ENCODE results near the gene RPS19. TPM values are rescaled to one million over a fixed set of nuclear protein-coding genes. Genes with fewer than 3 reads are reported as not detected.

The RPS19 gene
- total RNA-seq, 4 donors from 2014 or later, result 673 to 1,241 (median 970) TPM

DNA sequence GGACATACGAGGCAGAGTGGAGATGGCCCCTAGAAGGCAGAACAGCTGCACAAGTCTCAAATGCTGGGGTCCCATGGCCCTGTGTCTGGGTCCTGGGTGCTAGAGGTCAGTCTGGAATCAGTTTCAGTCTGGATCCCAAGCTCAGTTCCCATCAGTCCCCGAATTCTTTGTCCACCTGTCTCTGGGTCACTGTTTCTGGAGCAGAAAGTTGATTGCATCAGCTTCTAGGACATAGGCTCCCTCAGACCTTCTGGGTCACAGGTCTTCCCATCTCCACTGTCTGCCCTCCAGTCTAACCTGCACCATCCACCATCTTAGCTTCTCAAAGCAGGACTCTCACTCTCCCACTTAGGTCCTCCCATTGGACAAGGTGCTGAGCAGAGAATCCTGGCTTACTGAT, 20.8 kb upstream of the RPS19 start:
- Histone ChIP-seq H3K36me3 (no peaks in the 10 kb centered on the region), H3K9me3 (no peaks in the 10 kb centered on the region), H3K4me1 (no peaks in the 10 kb centered on the region), H3K4me3 (no peak overlapping the region), H3K27me3 (peaks cover 74% of the 10 kb centered on the region), H3K27ac (no peak overlapping the region)
- WGBS, 2 donors (ENCODE audit: low coverage in 1 of 2), result 50% methylated on average over 1 of the region's 2 CpGs; no CpG with 5 or more reads in 1 of the 2 donors
- ATAC-seq, result no peak
- TF ChIP-seq POLR2AphosphoS5 (IDR thresholded peaks at IDR 0.05) (no peak), POLR2A (IDR thresholded peaks at IDR 0.05) (no peak), EP300 (IDR thresholded peaks at IDR 0.05) (no peak)
- TF ChIP-seq, protein P1, sequence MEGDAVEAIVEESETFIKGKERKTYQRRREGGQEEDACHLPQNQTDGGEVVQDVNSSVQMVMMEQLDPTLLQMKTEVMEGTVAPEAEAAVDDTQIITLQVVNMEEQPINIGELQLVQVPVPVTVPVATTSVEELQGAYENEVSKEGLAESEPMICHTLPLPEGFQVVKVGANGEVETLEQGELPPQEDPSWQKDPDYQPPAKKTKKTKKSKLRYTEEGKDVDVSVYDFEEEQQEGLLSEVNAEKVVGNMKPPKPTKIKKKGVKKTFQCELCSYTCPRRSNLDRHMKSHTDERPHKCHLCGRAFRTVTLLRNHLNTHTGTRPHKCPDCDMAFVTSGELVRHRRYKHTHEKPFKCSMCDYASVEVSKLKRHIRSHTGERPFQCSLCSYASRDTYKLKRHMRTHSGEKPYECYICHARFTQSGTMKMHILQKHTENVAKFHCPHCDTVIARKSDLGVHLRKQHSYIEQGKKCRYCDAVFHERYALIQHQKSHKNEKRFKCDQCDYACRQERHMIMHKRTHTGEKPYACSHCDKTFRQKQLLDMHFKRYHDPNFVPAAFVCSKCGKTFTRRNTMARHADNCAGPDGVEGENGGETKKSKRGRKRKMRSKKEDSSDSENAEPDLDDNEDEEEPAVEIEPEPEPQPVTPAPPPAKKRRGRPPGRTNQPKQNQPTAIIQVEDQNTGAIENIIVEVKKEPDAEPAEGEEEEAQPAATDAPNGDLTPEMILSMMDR (IDR thresholded peaks at IDR 0.05), result no peak

DNA sequence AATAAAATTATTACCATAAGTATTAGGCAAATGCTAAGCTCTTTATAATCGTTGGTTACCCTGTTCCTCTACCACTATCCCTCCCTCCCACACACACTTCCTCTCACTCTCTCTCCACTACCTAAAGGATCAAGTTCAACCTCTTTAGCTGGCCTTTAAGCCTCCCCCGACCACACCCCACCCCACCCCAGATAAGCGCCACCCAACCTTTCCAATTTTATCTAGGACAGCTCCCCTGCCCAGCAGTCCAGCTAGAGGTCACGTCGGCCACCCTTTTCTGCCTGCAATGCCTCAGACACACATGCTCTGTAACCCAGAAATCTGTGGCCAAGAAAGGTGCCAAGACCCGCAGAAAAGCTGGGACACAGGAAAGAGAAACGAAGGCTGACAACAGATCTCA, 16.7 kb upstream of the RPS19 start:
- no peak for ATAC-seq
- 17 to 52% methylated on average over 1 to 6 of the region's 7 CpGs for WGBS, 2 donors (ENCODE audit: low coverage in 1 of 2)
- H3K4me1 ChIP-seq, result no peaks in the 10 kb centered on the region
- no peaks in the 10 kb centered on the region for H3K36me3 ChIP-seq
- no peak for TF ChIP-seq POLR2A (IDR thresholded peaks at IDR 0.05)
- TF ChIP-seq, protein P1 (IDR thresholded peaks at IDR 0.05), result no peak
- no peak overlapping the region for H3K27ac ChIP-seq
- H3K4me3 ChIP-seq, result no peak overlapping the region
- H3K9me3 ChIP-seq, result no peaks in the 10 kb centered on the region
- peaks cover 69% of the 10 kb centered on the region for H3K27me3 ChIP-seq

DNA sequence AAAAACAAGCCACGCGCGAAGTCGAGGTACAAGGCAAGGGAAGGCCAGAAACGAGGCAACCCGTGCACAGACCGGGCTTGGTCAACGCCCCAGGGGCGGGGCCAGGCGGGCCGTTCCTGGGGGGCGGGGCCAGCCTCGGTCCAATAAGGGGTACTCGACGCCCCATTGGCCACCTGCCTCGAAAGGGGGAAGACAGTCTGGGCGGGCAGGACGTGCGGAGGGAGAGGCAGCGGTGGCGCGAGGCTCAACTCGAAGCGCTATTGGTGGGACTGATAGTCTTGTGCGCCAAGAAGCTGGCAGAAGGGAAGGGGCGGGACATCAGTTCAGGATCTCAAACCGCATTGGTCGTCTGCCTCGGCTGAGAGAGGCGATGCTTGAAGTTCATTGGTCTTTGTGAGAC, 15.5 kb upstream of the RPS19 start, which contains the start of gene LYPD4:
Gene LYPD4 (minus strand): TSS at position 83 of the 400 bp plus-strand sequence. CDS start 5,398 bp downstream, outside the sequence.
- no peak for TF ChIP-seq POLR2AphosphoS5 (IDR thresholded peaks at IDR 0.05)
- TF ChIP-seq, protein P1 (IDR thresholded peaks at IDR 0.05), result no peak
- no peak for TF ChIP-seq EP300 (IDR thresholded peaks at IDR 0.05)
- no peak for TF ChIP-seq POLR2A (IDR thresholded peaks at IDR 0.05)
- Histone ChIP-seq H3K27ac (no peak within 1 kb of the TSS), H3K4me3 (no peak within 1 kb of the TSS), H3K4me1 (no peaks in the 10 kb centered on the region), H3K9me3 (no peaks in the 10 kb centered on the region), H3K36me3 (no peaks in the 10 kb centered on the region), H3K27me3 (peaks cover 60% of the 10 kb centered on the region)
- 70 to 80% methylated on average over 17 to 28 of the region's 30 CpGs for WGBS, 2 donors (ENCODE audit: low coverage in 1 of 2)
- no peak for ATAC-seq

DNA sequence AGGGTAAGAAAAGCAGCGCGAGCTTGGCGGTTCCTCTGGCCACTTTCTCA, 15.2 kb upstream of the RPS19 start, which contains the start of gene DMRTC2:
Gene DMRTC2 (plus strand): TSS at position 42 of the 50 bp plus-strand sequence. CDS start 2,387 bp downstream, outside the sequence.
- Histone ChIP-seq H3K4me3 (no peak within 1 kb of the TSS), H3K27ac (no peak within 1 kb of the TSS), H3K36me3 (no peaks in the 10 kb centered on the region), H3K9me3 (no peaks in the 10 kb centered on the region), H3K4me1 (no peaks in the 10 kb centered on the region), H3K27me3 (peaks cover 60% of the 10 kb centered on the region)
- 100% methylated on average over 3 of the region's 3 CpGs for whole genome bisulfite sequencing, 2 donors (ENCODE audit: low coverage in 1 of 2)
- no peak for ATAC-seq
- TF ChIP-seq POLR2A (IDR thresholded peaks at IDR 0.05), result no peak
- TF ChIP-seq, protein P1 (IDR thresholded peaks at IDR 0.05), result no peak
- TF ChIP-seq POLR2AphosphoS5 (IDR thresholded peaks at IDR 0.05), result no peak
- TF ChIP-seq EP300 (IDR thresholded peaks at IDR 0.05), result no peak

DNA sequence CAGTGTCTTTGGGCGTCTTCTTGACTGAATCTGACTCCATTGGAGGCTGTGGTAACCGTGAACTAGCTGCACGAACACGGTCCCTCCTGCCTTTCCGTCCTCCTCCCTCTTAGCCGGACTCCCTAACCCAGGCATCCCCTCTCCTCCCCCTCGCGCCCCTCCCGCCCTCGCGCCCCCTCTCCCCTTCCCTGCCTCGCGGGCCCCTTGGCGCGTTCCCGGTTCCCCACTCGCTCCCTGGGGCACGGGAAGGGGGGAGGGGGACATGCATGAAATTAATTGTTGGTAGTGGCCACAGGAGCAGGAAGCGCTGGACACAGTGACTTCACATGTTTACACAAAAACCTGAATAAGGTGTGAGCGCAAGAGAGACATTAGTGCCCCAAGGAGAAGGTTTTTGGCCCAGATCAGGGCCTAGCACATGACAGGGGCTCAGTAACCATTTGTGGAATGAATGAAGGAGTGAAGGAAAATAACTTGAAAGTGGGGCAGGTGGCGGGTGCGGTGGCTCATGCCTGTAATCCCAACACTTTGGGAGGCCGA, 14.9 kb upstream of the RPS19 start:
- Histone ChIP-seq H3K27ac (no peak overlapping the region), H3K9me3 (no peaks in the 10 kb centered on the region), H3K27me3 (peaks cover 60% of the 10 kb centered on the region), H3K4me3 (no peak overlapping the region), H3K4me1 (no peaks in the 10 kb centered on the region), H3K36me3 (no peaks in the 10 kb centered on the region)
- 86 to 91% methylated on average over 4 to 5 of the region's 23 CpGs for WGBS, 2 donors (ENCODE audit: low coverage in 1 of 2)
- TF ChIP-seq POLR2A (IDR thresholded peaks at IDR 0.05), result no peak
- TF ChIP-seq, protein P1 (IDR thresholded peaks at IDR 0.05), result no peak
- ATAC-seq, result no peak
